Measurements from ENCODE around the gene ANO6. TPM values are rescaled to one million over a fixed set of nuclear protein-coding genes. Genes with fewer than 3 reads are reported as not detected.

The ANO6 gene
- total and polyA plus RNA-seq, 2 donors (not counting 1 experiment from before 2014, with no cell fraction given), result 6.6 to 19.5 TPM

GRCh38 chr12:45242180-45242579 is 26.3 kb downstream of the ANO6 start:
- H3K9me3 ChIP-seq (ENCODE audit: control extremely low read depth in 1 of 3, control insufficient read depth in 2 of 3, insufficient read depth in 1 of 3, low read length in 2 of 3), result peaks cover 0 to 10% (median 0%) of the 10 kb centered on the region in 3 donors
- H3K9me3 Mint-ChIP-seq (ENCODE audit: insufficient read depth), result no peaks in the 10 kb centered on the region
- H3K4me3 Mint-ChIP-seq, result no peak overlapping the region
- H3K4me1 Mint-ChIP-seq, result peaks cover 16% of the 10 kb centered on the region
- no peak overlapping the region for H3K27ac Mint-ChIP-seq
- no peaks in the 10 kb centered on the region for H3K27me3 ChIP-seq (replicated peaks in 1 of 4; ENCODE audit: control extremely low read depth in 1 of 4, control insufficient read depth in 3 of 4, insufficient read depth in 4 of 4, low read length in 3 of 4)
- no peak overlapping the region for H3K9ac ChIP-seq (ENCODE audit: low read length)
- no peaks in the 10 kb centered on the region for H3K36me3 ChIP-seq (replicated peaks in 1 of 2; ENCODE audit: control extremely low read depth in 1 of 2, control insufficient read depth in 1 of 2, extremely low read depth in 1 of 2, insufficient read depth in 2 of 2, low read length in 1 of 2)
- TF ChIP-seq EZH2 (IDR thresholded peaks at IDR 0.05; ENCODE audit: borderline replicate concordance, insufficient read depth, low read depth, low read length, poor library complexity, severe bottlenecking) (no peak), CTCF (IDR thresholded peaks at IDR 0.05) (no peak)
- peaks cover 12% of the 10 kb centered on the region for H4K20me1 ChIP-seq (ENCODE audit: control insufficient read depth, insufficient read depth, low read length, poor library complexity, severe bottlenecking)
- POLR2A ChIA-PET, result no interaction called here
- peaks cover 5 to 10% of the 10 kb centered on the region in 2 donors for H3K4me1 ChIP-seq (ENCODE audit: control insufficient read depth in 2 of 2, insufficient read depth in 2 of 2, low read length in 2 of 2)
- H2AFZ ChIP-seq (ENCODE audit: insufficient read depth, low read depth, low read length, poor library complexity, severe bottlenecking), result no peak overlapping the region
- H3K79me2 ChIP-seq (ENCODE audit: control insufficient read depth, insufficient read depth, low read length), result peaks cover 12% of the 10 kb centered on the region
- H3K4me2 ChIP-seq (replicated peaks; ENCODE audit: low read depth, low read length, poor library complexity, severe bottlenecking), result no peak overlapping the region
- intact Hi-C loops (cut with micrococcal nuclease), result no loop called here
- H3K27me3 Mint-ChIP-seq, result no peaks in the 10 kb centered on the region
- DNase-seq (no peak), ATAC-seq (ENCODE audit: low read depth) (no peak)
- CTCF ChIA-PET, result no interaction called here
- no peak overlapping the region for H3K27ac ChIP-seq (ENCODE audit: low read length in 2 of 2)
- no peak overlapping the region for H3K4me3 ChIP-seq (ENCODE audit: control extremely low read depth in 1 of 5, extremely low read depth in 1 of 5, insufficient read depth in 1 of 5, low read depth in 2 of 5, low read length in 4 of 5)
- 100% methylated on average over 10 of the region's 11 CpGs for WGBS (ENCODE audit: insufficient coverage)

DNA sequence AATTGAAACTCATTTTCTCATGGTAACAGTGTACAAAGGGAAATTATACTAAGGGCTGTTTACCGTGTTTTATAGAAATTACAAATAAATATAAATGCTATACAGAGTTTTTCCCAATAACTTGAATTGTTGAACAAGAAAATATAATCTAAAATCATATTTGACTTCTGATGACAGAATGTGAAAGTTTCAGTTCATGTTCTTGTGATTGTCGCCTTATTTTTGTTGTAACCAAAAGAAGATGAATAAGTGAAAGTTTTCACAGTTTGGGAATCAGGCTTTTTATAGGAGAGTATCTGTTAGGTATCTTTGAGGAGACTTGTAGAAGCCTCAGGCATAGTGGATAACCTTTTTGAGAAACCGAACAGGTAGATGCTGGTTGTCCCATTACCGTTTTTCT is 28.1 kb downstream of the ANO6 start:
- peaks cover 0 to 13% (median 3%) of the 10 kb centered on the region in 3 donors for H3K9me3 ChIP-seq (ENCODE audit: control extremely low read depth in 1 of 3, control insufficient read depth in 2 of 3, insufficient read depth in 1 of 3, low read length in 2 of 3)
- peaks cover 3% of the 10 kb centered on the region for H3K9me3 Mint-ChIP-seq (ENCODE audit: insufficient read depth)
- H2AFZ ChIP-seq (ENCODE audit: insufficient read depth, low read depth, low read length, poor library complexity, severe bottlenecking), result peak overlapping the region; percentile 35
- H3K27ac ChIP-seq (ENCODE audit: low read length in 2 of 2), result no peak overlapping the region
- H3K4me3 ChIP-seq (ENCODE audit: control extremely low read depth in 1 of 5, extremely low read depth in 1 of 5, insufficient read depth in 1 of 5, low read depth in 2 of 5, low read length in 4 of 5), result peak overlapping the region in 1 of 5 experiments; percentile 11
- no peak for ATAC-seq (ENCODE audit: low read depth)
- peaks cover 5 to 10% of the 10 kb centered on the region in 2 donors for H3K4me1 ChIP-seq (ENCODE audit: control insufficient read depth in 2 of 2, insufficient read depth in 2 of 2, low read length in 2 of 2)
- H3K4me1 Mint-ChIP-seq, result peaks cover 18% of the 10 kb centered on the region
- intact Hi-C loops (cut with micrococcal nuclease), result no loop called here
- TF ChIP-seq CTCF (IDR thresholded peaks at IDR 0.05) (no peak), EZH2 (IDR thresholded peaks at IDR 0.05; ENCODE audit: borderline replicate concordance, insufficient read depth, low read depth, low read length, poor library complexity, severe bottlenecking) (no peak)
- H3K4me3 Mint-ChIP-seq, result peak overlapping the region; percentile 83
- H3K27me3 Mint-ChIP-seq, result no peaks in the 10 kb centered on the region
- H3K9ac ChIP-seq (ENCODE audit: low read length), result peak overlapping the region; percentile 51
- H3K79me2 ChIP-seq (ENCODE audit: control insufficient read depth, insufficient read depth, low read length), result peaks cover 15% of the 10 kb centered on the region
- ChIA-PET POLR2A (interaction anchor here (0.9 kb wide), 1 partner anchor 1486 kb away, joined by 3 read pairs; no protein-coding TSS in a partner anchor), CTCF (no interaction called here)
- H3K27me3 ChIP-seq (replicated peaks in 1 of 4; ENCODE audit: control extremely low read depth in 1 of 4, control insufficient read depth in 3 of 4, insufficient read depth in 4 of 4, low read length in 3 of 4), result no peaks in the 10 kb centered on the region
- no peaks in the 10 kb centered on the region for H3K36me3 ChIP-seq (replicated peaks in 1 of 2; ENCODE audit: control extremely low read depth in 1 of 2, control insufficient read depth in 1 of 2, extremely low read depth in 1 of 2, insufficient read depth in 2 of 2, low read length in 1 of 2)
- H4K20me1 ChIP-seq (ENCODE audit: control insufficient read depth, insufficient read depth, low read length, poor library complexity, severe bottlenecking), result peaks cover 12% of the 10 kb centered on the region
- H3K27ac Mint-ChIP-seq, result no peak overlapping the region
- DNase-seq, result no peak
- WGBS (ENCODE audit: insufficient coverage), result 79% methylated on average over 3 of the region's 4 CpGs
- H3K4me2 ChIP-seq (replicated peaks; ENCODE audit: low read depth, low read length, poor library complexity, severe bottlenecking), result peak overlapping the region; percentile 53

Measured in B cell (primary cell).